GM19023 (cell line): ENCODE data around the gene RAB13.

ENCODE experiments used
- ATAC-seq: cut with Tn5 transposase; IDR thresholded peaks from one replicate; pipeline ENCODE4 v1.9.1; 2021; ENCODE audit warnings: mild to moderate bottlenecking, moderate library complexity; ENCODE audit not compliant: unreplicated experiment

The RAB13 gene

DNA sequence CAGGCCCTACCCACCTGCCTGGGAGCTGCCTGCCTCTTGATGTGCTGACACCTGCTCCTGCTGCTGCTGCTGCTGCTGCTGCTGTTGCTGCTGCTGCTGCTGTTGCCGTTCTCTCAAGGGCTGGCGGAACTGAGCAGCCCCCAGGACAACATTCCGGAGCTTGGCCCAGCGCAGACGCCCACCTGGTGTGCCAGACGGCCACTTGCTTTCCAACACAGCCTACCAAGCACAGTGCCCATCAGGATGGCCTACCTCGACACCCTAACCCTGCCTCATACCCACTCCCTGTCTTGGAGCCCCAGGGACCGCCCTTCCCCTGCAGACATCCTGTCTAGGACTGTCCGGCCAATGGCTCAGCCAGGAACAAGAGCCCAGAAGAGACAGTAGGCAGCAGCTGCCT lies 51.4 kb downstream of the RAB13 start:
- no peak for ATAC-seq

DNA sequence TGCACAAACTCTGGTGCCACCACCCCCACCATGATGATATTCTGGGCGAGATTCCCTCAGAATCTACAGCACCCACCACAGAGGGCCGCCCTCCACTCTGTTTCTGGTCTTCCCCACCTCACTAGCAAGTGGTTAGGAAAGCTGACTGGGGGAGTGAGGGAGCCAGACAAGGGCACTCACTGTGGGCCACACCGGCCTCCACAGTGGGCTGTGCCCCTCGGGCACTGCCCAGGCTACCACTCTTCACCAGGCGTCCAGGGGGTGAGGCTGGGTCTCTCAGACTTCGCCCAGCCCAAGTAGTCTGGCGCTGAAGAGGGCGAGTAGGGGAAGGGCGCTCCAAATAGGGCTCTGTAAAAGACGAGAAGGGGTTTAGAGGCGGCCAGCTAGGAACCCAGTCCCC lies 52.2 kb downstream of the RAB13 start:
- ATAC-seq, result no peak

DNA sequence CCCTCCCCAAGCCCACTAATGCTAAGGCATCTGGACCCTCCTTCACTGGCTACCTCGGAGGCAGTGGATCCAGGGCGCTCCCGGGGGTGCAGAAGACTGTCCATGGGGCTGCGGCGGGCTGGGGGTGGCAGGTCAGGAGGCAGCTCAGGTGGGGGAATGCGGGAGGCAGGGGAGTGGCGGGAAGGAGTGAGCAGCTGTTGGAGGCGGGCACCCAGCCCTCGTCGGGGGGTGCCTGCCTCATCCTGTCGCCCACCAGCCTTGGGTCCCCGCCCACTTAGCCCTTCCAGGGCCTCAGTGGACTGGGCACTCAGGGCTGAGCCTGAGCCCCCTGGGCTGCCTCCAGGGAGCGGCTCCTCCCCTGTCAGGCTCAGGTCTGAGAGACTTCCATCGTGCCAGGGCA lies 52.7 kb downstream of the RAB13 start:
- no peak for ATAC-seq

DNA sequence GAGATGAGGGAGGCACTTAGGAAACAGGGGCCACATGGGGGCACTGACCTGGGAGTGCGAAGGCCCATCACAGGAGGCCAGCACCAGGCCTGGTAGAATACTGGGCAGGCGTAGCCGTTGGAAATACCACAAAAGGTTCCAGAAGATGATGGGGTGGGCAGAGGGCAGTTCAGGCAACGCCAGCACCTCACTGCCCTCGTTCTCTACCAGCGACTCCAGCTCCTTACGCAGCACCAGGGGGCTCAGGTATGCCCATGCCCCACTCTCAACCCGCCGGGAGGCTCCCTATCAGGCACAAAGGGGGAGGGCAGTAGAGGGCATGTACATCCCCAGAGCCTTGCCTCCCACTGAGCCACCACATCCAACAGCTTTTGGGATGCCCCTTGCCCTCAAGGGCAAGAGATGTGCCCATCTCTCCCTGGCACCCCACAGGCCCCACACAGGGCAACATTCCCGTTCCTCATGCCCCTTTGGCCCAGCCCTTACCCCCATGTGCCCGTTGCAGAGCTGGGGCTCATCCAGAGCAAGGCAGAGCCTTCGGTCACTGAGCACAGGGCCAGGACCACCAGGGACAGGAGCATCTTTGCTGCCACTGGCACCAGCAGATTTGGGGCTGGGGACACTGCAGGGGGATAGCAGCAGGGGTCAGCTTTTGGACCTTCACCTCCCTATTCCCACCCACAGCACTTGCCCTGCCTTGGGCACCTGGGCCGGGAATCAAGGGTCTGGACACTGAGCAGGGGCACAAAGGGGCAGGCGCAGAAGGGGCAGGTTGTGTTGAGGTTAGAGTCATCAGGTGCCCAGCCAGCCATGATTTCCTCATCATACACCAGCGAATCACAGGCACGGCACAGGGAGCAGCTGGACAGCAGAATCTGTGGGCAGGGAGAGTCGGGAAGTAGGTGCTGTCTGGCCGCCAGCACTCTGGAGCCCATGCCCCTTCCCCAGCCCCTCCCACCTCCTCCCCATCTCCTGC lies 53.7 kb downstream of the RAB13 start:
- ATAC-seq, result no peak
